HCT116 (cell line): ENCODE measurements around the gene PTPMT1. TPM values are rescaled to one million over a fixed set of nuclear protein-coding genes. Genes with fewer than 3 reads are reported as not detected.

Source experiments
- ATAC-seq: fragments of 200-7000 bp; cut with Tn5 transposase; 2 replicates; pipeline ENCODE4 v1.9.1; 2020; ENCODE audit warnings: mild to moderate bottlenecking, moderate library complexity
- BruUV-seq: library from RNA; stranded (reverse); fragments of 400-500 nt; replicated peaks from 2 replicates; lab custom pipeline; 2021; lab: Mats Ljungman, UMichigan
- CTCF ChIA-PET: fragments of 300-600 bp; sonication (Branson Sonifier 250); formaldehyde crosslinking; loops from one replicate; lab custom pipeline; 2021; ENCODE audit warnings: antibody characterized with exemption; lab: Charles Lee
- POLR2A ChIA-PET: fragments of 300-600, 350-600 bp; sonication (Branson Sonifier 250); formaldehyde crosslinking; loops from one replicate; lab custom pipeline; 2021; ENCODE audit warnings: antibody characterized with exemption; lab: Charles Lee
- RAD21 ChIA-PET, 2 experiments: fragments of 300-600 bp; sonication (Branson Sonifier 250); formaldehyde crosslinking; loops; one replicate each; lab custom pipeline; 2023; ENCODE audit warnings: low total read pairs in 2 of 2; ENCODE audit not compliant: uncharacterized antibody in 2 of 2, unreplicated experiment in 2 of 2, low non-redundant PET in 1 of 2; lab: Charles Lee
- DNase-seq: peaks from one replicate; pipeline ENCODE4 v3.0.0-alpha.2; 2010; ENCODE audit warnings: low read depth, low spot score
- H2AFZ ChIP-seq: fragments of 200-600 bp; shearing (Covaris generic), sonication (generic); 2 replicates; pipeline ENCODE4 v1.6.1; 2017; ENCODE audit warnings: low read depth, mixed run types, mixed read lengths, antibody characterized with exemption, low read length; ENCODE audit not compliant: poor library complexity, severe bottlenecking
- H3K27ac ChIP-seq: 2 replicates; pipeline ENCODE4 v1.5.1; 2012; ENCODE audit warnings: low read depth, low read length
- H3K27me3 ChIP-seq: fragments of 200-600 bp; sonication (generic); 2 replicates; pipeline ENCODE4 v1.6.1; 2016; ENCODE audit warnings: mixed run types, low read length, mixed read lengths; ENCODE audit not compliant: insufficient read depth
- H3K36me3 ChIP-seq, 2 experiments: fragments of 200-500 bp in 1 of 2; fragments of 200-600 bp in 1 of 2; sonication (Bioruptor generic) in 1 of 2; sonication (generic) in 1 of 2; 2 replicates each; pipeline versions ENCODE4 v1.5.1 to v1.6.1; 2014 to 2016; ENCODE audit warnings: low read length in 2 of 2, inconsistent platforms in 1 of 2, mixed read lengths in 1 of 2, mixed run types in 1 of 2; ENCODE audit not compliant: insufficient read depth in 2 of 2, control insufficient read depth in 1 of 2
- H3K4me1 ChIP-seq, 2 experiments: fragments of 200-600 bp in 1 of 2; sonication (generic) in 1 of 2; 2 replicates each; pipeline versions ENCODE4 v1.5.1 to v1.6.1; 2012 to 2017; ENCODE audit warnings: low read length in 2 of 2, inconsistent platforms in 1 of 2, mild to moderate bottlenecking in 1 of 2, mixed read lengths in 1 of 2, mixed run types in 1 of 2, moderate library complexity in 1 of 2; ENCODE audit not compliant: insufficient read depth in 2 of 2, control insufficient read depth in 1 of 2
- H3K4me2 ChIP-seq: fragments of 200-600 bp; sonication (generic); 2 replicates; pipeline ENCODE4 v1.6.1; 2017; ENCODE audit warnings: mixed run types, low read length, mixed read lengths
- H3K4me3 ChIP-seq, 2 experiments: fragments of 200-600 bp in 1 of 2; sonication (generic) in 1 of 2; replicated peaks in 1 of 2; 2 replicates each; pipeline ENCODE4 v1.5.1; 2011 to 2016; ENCODE audit warnings: low read length in 2 of 2, control low read depth in 1 of 2, low read depth in 1 of 2, mild to moderate bottlenecking in 1 of 2, mixed read lengths in 1 of 2, mixed run types in 1 of 2
- H3K79me2 ChIP-seq: fragments of 200-600 bp; sonication (generic); 2 replicates; pipeline ENCODE4 v1.6.1; 2017; ENCODE audit warnings: mild to moderate bottlenecking, mixed run types, low read length, moderate library complexity, mixed read lengths; ENCODE audit not compliant: insufficient read depth
- H3K9ac ChIP-seq: fragments of 200-600 bp; sonication (generic); 2 replicates; pipeline ENCODE4 v1.6.1; 2016; ENCODE audit warnings: low read length, mixed read lengths
- H3K9me2 ChIP-seq: fragments of 200-600 bp; sonication (generic), shearing (Covaris generic); 2 replicates; pipeline ENCODE4 v1.6.1; 2017; ENCODE audit warnings: mixed run types, mild to moderate bottlenecking, moderate library complexity; ENCODE audit not compliant: insufficient read depth
- H3K9me3 ChIP-seq, 2 experiments: fragments of 200-500 bp in 1 of 2; fragments of 200-600 bp in 1 of 2; sonication (Bioruptor generic) in 1 of 2; sonication (generic) in 1 of 2; 2 replicates each; pipeline ENCODE4 v1.6.1; 2014 to 2017; ENCODE audit warnings: low read length in 2 of 2, mixed read lengths in 2 of 2, inconsistent platforms in 1 of 2, low read depth in 1 of 2, mild to moderate bottlenecking in 1 of 2, mixed run types in 1 of 2, moderate library complexity in 1 of 2; ENCODE audit not compliant: control insufficient read depth in 1 of 2, insufficient read depth in 1 of 2
- H4K20me1 ChIP-seq: fragments of 200-600 bp; sonication (generic), shearing (Covaris generic); 2 replicates; pipeline ENCODE4 v1.6.1; 2017; ENCODE audit warnings: mixed run types, mild to moderate bottlenecking, moderate library complexity; ENCODE audit not compliant: insufficient read depth
- CBX3 ChIP-seq: IDR thresholded peaks from 2 replicates; pipeline ENCODE4 v1.6.1; 2012; ENCODE audit warnings: low read depth
- CEBPB ChIP-seq: IDR thresholded peaks from 2 replicates; pipeline ENCODE4 v1.6.1; 2012; ENCODE audit warnings: low read depth
- EGR1 ChIP-seq: IDR thresholded peaks from 2 replicates; pipeline ENCODE4 v1.6.1; 2012; ENCODE audit warnings: low read depth
- EZH2phosphoT487 ChIP-seq: fragments of 200-600 bp; IDR thresholded peaks from 2 replicates; pipeline ENCODE4 v1.6.1; 2018; ENCODE audit warnings: antibody characterized with exemption, borderline replicate concordance
- FOSL1 ChIP-seq: IDR thresholded peaks from 2 replicates; pipeline ENCODE4 v1.6.1; 2012; ENCODE audit warnings: low read depth
- JUND ChIP-seq: IDR thresholded peaks from 2 replicates; pipeline ENCODE4 v1.6.1; 2012
- POLR2AphosphoS5 ChIP-seq: IDR thresholded peaks from 2 replicates; pipeline ENCODE4 v1.6.1; 2011; ENCODE audit warnings: mild to moderate bottlenecking, low read depth, low read length, moderate library complexity
- RAD21 ChIP-seq: IDR thresholded peaks from 2 replicates; pipeline ENCODE4 v1.6.1; 2012; ENCODE audit warnings: low read depth, mild to moderate bottlenecking
- REST ChIP-seq: IDR thresholded peaks from 2 replicates; pipeline ENCODE4 v1.6.1; 2012; ENCODE audit warnings: low read depth
- SIN3A ChIP-seq: IDR thresholded peaks from 2 replicates; pipeline ENCODE4 v1.6.1; 2012; ENCODE audit warnings: low read depth
- SP1 ChIP-seq: IDR thresholded peaks from 2 replicates; pipeline ENCODE4 v1.6.1; 2012; ENCODE audit warnings: low read depth
- SRF ChIP-seq: IDR thresholded peaks from 2 replicates; pipeline ENCODE4 v1.6.1; 2012; ENCODE audit warnings: low read depth
- YY1 ChIP-seq: IDR thresholded peaks from 2 replicates; pipeline ENCODE4 v1.6.1; 2011; ENCODE audit warnings: low read length, low read depth, moderate library complexity, mild to moderate bottlenecking; ENCODE audit not compliant: insufficient replicate concordance; ENCODE audit errors: extremely low read depth
- ZFX ChIP-seq: fragments of 450-650 bp; IDR thresholded peaks from 2 replicates; pipeline ENCODE4 v1.6.1; 2017
- ZNF274 ChIP-seq: fragments of 200-500 bp; sonication (Bioruptor generic); IDR thresholded peaks from 2 replicates; pipeline ENCODE4 v1.6.1; 2014; ENCODE audit warnings: mild to moderate bottlenecking, low read depth, low read length, inconsistent platforms
- intact Hi-C: fragments of 100-400 bp; cut with micrococcal nuclease; formaldehyde crosslinking; loops from 2 replicates; pipeline ENCODE4 v1.10.0; 2022
- total RNA-seq: library from RNA; stranded (reverse); gene quantifications from one replicate; pipeline ENCODE4 v1.2.1, GENCODE V29; 2021; ENCODE audit not compliant: unreplicated experiment
- TF ChIP-seq, protein P1 (sequence below), 3 experiments: fragments of 200-600 bp in 1 of 3; sonication (generic) in 1 of 3; IDR thresholded peaks in 2 of 3; conservative IDR thresholded peaks in 1 of 3; 2 replicates each; pipeline ENCODE4 v1.5.1; 2012 to 2017; ENCODE audit warnings: low read depth in 2 of 3, low read length in 2 of 3, antibody characterized with exemption in 1 of 3, borderline replicate concordance in 1 of 3, control low read depth in 1 of 3, mild to moderate bottlenecking in 1 of 3, mixed read lengths in 1 of 3, mixed run types in 1 of 3, moderate library complexity in 1 of 3; ENCODE audit not compliant: insufficient read depth in 1 of 3
- TF ChIP-seq, protein P2 (sequence below): IDR thresholded peaks from 2 replicates; pipeline ENCODE4 v1.6.1; 2011; ENCODE audit warnings: mild to moderate bottlenecking, low read length, moderate library complexity; ENCODE audit not compliant: insufficient replicate concordance; ENCODE audit errors: extremely low read depth

The PTPMT1 gene
- total RNA-seq, 1 experiment from 2014 or later = 71.6 TPM

GRCh38 chr11:47593492-47593933 lies 28.1 kb downstream of the PTPMT1 start:
- H3K4me2 ChIP-seq = no peak overlapping the region
- no peaks in the 10 kb centered on the region for H4K20me1 ChIP-seq
- H3K79me2 ChIP-seq = no peaks in the 10 kb centered on the region
- no TSS peak for BruUV-seq
- ChIA-PET RAD21 (no interaction called here), POLR2A (no interaction called here), CTCF (no interaction called here)
- DNase-seq = no peak
- no peaks in the 10 kb centered on the region for H3K9me2 ChIP-seq
- no peaks in the 10 kb centered on the region for H3K9me3 ChIP-seq
- ATAC-seq = no peak
- peaks cover 6% of the 10 kb centered on the region; the same call in 1 of the 2 replicates for H3K27me3 ChIP-seq
- TF ChIP-seq ZNF274 (no peak), ZFX (no peak), JUND (no peak), EZH2phosphoT487 (no peak), RAD21 (no peak), EGR1 (no peak), SIN3A (no peak), POLR2AphosphoS5 (no peak), REST (no peak), YY1 (no peak), CEBPB (no peak), SP1 (no peak), SRF (no peak), FOSL1 (no peak), CBX3 (no peak)
- TF ChIP-seq, protein P1, sequence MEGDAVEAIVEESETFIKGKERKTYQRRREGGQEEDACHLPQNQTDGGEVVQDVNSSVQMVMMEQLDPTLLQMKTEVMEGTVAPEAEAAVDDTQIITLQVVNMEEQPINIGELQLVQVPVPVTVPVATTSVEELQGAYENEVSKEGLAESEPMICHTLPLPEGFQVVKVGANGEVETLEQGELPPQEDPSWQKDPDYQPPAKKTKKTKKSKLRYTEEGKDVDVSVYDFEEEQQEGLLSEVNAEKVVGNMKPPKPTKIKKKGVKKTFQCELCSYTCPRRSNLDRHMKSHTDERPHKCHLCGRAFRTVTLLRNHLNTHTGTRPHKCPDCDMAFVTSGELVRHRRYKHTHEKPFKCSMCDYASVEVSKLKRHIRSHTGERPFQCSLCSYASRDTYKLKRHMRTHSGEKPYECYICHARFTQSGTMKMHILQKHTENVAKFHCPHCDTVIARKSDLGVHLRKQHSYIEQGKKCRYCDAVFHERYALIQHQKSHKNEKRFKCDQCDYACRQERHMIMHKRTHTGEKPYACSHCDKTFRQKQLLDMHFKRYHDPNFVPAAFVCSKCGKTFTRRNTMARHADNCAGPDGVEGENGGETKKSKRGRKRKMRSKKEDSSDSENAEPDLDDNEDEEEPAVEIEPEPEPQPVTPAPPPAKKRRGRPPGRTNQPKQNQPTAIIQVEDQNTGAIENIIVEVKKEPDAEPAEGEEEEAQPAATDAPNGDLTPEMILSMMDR (IDR thresholded peaks at IDR 0.05 in 2 of 3, conservative IDR thresholded peaks at IDR 0.05 in 1 of 3; ENCODE audit: borderline replicate concordance in 1 of 3, insufficient read depth in 1 of 3, low read depth in 2 of 3, low read length in 2 of 3) = no peak
- TF ChIP-seq, protein P2, sequence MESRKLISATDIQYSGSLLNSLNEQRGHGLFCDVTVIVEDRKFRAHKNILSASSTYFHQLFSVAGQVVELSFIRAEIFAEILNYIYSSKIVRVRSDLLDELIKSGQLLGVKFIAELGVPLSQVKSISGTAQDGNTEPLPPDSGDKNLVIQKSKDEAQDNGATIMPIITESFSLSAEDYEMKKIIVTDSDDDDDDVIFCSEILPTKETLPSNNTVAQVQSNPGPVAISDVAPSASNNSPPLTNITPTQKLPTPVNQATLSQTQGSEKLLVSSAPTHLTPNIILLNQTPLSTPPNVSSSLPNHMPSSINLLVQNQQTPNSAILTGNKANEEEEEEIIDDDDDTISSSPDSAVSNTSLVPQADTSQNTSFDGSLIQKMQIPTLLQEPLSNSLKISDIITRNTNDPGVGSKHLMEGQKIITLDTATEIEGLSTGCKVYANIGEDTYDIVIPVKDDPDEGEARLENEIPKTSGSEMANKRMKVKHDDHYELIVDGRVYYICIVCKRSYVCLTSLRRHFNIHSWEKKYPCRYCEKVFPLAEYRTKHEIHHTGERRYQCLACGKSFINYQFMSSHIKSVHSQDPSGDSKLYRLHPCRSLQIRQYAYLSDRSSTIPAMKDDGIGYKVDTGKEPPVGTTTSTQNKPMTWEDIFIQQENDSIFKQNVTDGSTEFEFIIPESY = no peak
- intact Hi-C loops = no loop called here
- H3K4me1 ChIP-seq = no peaks in the 10 kb centered on the region
- no peak overlapping the region for H2AFZ ChIP-seq
- H3K4me3 ChIP-seq = no peak overlapping the region
- H3K36me3 ChIP-seq = no peaks in the 10 kb centered on the region
- H3K27ac ChIP-seq = no peak overlapping the region
- no peak overlapping the region for H3K9ac ChIP-seq
